ENCODE measurements around the gene CUX1.

- TF ChIP-seq CTCF (IDR thresholded peaks at IDR 0.05) = no peak
- no peak for TF ChIP-seq POLR2A (IDR thresholded peaks at IDR 0.05)
Observed at GRCh38 chr7:101926265-101926664, 108.8 kb downstream of the CUX1 start.
